ENCODE results near the gene ZNF438. TPM values are rescaled to one million over a fixed set of nuclear protein-coding genes. Genes with fewer than 3 reads are reported as not detected.

ZNF438 gene
- total and polyA plus RNA-seq, 2 of the 8 experiments (the other 6 are each of a cell fraction or from before 2014, with no cell fraction given), result 0.95 to 1.7 TPM

- TF ChIP-seq HDAC2 (IDR thresholded peaks at IDR 0.05; ENCODE audit: borderline replicate concordance in 1 of 2, low read depth in 2 of 2, low read length in 2 of 2), result no peak
- TF ChIP-seq SIN3A (conservative IDR thresholded peaks at IDR 0.05 in 1 of 2, IDR thresholded peaks at IDR 0.05 in 1 of 2; ENCODE audit: low read depth in 1 of 2, low read length in 2 of 2), result no peak
- no peak for TF ChIP-seq NANOG (IDR thresholded peaks at IDR 0.05; ENCODE audit: insufficient read depth, low read depth, low read length, poor library complexity, severe bottlenecking)
- no peak for TF ChIP-seq CTCF (IDR thresholded peaks at IDR 0.05; ENCODE audit: control extremely low read depth in 1 of 3, insufficient read depth in 1 of 3, low read depth in 1 of 3, low read length in 3 of 3)
These were observed 484 bp downstream of the ZNF438 start (continued) for GRCh38 chr10:31031205-31031557.
